ENCODE results near the gene MRGPRF.

Gene MRGPRF

DNA sequence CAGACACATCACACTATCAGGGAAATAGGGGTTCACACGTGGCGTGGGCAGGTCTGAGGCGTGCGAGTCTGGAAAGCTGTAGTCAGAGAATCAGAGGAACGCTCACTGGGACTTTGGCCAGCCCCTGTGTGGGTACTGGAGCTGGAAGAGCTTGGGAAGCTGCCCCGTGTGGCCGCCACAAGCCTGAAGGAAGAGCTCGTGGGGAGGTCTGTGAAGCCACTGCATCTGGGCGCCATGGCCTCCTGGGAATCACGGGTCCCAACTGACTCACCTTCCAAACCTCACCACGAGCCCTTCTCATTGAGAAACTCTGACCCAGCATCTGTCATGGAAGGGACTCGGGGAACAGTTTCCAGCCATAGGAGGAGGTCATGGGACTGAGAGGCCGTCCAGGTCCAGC, 5.9 kb upstream of the MRGPRF start:
- no peak for FAIRE-seq

DNA sequence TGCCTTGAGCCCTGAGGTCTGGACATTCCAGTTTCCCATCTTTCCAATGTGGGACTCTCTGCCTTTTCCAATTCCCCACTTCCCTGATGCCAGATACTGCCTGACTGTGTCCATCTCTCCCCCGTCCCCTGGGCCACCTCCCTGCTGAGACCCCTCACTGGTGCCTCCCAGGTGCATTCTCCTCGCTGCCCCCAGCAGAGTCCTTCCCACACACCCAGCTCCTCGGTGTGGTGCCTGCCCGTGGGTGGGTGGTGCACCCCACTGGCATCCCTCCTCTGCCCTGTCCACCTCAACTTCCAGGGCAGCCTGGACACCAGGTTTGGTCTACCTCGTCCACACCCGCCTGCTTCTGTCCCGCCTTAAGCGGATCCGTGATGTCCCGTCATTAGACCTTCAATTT, 4.9 kb upstream of the MRGPRF start:
- FAIRE-seq: no peak

- FAIRE-seq: no peak
Measured at GRCh38 chr11:69014898-69015549, 2.0 kb upstream of the MRGPRF start.

DNA sequence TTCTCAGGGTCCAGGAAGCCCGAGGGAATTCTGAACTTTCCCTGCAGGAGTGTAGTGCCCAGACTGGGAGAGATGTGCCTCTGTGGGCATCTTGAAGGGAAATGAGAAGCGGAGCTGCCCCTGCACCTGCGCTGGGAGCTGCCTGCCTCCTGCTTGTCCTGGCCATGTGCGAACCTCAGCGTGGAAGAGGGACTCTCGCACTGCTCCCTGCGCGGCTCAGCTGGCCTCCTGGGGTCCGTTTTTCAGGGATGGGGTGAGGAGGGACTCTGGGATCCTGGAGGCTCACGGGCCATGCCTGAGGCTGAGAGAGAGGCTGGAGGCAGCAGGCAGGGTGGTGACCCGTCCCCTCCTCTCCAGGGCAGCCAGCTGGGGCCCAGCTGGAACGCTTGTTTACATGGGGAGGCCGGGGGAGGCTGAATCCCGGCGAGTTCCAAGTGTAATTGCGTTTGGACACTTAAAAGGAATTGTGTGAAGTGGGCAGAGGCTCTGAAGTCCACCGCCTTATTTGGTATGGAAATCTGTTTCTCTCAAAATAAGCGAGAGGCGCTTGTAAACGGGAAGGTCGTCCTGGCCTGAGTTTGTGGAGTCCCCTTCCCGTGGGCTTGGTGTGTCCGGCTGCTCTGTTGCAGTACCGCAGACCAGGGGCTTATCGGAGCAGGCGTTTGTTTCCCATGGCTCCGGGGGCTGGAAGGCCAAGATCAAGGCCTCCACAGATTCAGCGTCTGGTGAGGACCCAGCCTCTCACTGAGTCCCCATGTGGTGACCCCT, 1.2 kb upstream of the MRGPRF start:
- peak; percentile 86 for FAIRE-seq

DNA sequence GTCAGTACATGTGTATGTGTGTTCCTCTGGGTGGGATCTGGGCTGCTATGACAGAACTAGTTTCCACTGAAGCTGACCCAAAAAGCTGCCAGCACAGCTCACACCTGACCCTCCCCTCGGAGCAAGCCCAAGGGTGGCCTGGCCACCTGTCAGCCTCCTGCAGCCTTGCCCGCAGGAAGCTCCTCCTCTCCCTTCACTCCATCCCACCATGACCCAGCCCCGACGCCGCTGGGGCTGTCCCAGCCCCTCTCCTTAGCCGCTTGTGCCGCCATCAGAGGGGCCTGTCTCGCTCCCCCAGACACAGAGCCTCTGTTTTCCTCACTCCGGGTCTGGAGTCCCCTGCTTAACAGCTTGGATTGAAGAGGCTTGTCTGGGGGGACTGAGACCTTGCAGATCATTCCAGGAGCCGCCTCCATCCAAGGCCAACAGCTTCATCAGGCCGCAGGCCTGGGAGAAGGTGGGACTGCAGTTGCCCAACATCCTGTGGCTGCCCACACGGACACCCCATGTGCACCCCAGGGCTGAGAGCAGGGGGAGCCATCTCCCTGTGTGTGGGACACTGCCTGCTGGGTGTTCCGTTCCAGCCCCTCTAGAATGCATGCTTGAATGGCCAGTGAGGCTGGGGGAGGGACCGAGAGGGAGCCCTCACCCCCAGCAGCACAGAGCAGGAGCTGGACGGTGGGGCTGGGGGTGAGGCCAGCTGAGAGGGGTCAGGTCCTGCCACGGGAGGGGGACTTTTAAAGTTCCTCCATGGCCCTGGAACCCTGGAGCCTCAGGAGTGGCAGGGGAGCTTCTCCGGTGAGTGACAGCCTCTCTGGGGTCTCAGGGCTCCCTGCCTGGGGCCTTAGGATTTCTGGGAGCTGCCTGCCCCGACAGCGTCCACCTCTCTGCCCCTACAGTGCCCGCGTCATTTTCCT, 696 bp downstream of the MRGPRF start:
- FAIRE-seq: no peak

GRCh38 chr11:69011624-69012091, 1.4 kb downstream of the MRGPRF start:
- FAIRE-seq: no peak

DNA sequence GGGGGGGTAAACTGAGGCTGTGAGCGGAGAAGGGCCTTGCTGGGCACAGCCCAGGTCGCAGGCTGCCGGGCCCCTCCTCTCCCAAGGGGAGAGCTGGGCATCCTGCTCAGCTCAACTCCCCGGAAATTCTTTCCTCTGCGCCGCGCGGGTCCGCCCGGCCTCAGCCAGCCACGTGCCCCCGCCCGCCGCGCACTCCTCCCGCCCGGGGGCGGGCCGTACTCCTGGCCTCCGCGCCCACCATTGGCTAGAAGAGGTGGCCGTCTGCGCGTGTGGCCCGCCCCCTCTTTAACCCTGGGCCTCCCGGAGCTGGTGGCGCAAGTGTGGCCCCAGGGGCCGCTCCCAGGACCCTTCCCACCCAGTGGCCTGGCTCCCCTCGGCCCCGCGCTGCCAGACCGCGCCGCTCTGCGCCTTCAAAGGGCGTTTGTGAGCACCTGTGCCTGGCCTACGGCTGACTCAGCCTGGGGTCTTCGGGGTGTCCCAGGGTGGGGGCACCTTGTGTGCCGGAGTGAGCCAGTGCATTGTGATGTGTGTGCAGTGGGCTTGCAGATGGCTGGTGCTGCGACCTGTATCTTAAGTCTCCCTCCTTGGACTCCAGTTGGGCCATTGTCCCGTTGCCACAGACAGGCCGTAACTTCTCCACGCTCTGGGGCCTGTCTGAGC, 2.0 kb downstream of the MRGPRF start:
- FAIRE-seq: no peak

GRCh38 chr11:69010361-69010891, 2.6 kb downstream of the MRGPRF start:
- no peak for FAIRE-seq

GRCh38 chr11:69009441-69010211, 3.4 kb downstream of the MRGPRF start:
- no peak for FAIRE-seq

GRCh38 chr11:69008737-69009440, 4.2 kb downstream of the MRGPRF start:
- no peak for FAIRE-seq

DNA sequence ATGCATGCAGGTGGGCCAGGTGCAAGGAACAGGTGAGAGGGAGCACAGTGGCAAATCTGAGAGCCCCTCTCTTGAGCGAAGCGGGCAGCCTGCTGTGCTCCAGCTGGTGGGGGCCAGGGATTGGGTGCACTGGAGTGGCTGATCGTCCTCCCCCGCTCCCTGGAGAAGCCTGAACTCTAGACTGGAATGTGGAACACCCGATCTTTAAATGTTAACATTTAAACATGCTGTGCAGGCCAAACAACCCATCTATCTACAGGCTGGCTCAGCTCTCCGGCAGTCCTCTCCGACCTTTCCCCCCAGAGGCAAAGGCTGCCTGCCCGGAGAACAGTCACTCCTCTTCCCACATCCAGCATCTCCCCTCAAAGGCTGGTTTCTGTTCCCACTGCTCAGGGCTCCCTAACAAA, 5.1 kb downstream of the MRGPRF start:
- FAIRE-seq: no peak

- no peak for FAIRE-seq
Measured at GRCh38 chr11:69006816-69007215, 6.2 kb downstream of the MRGPRF start.

GRCh38 chr11:69005631-69006368, 7.2 kb downstream of the MRGPRF start:
- FAIRE-seq: no peak

GRCh38 chr11:69005183-69005630, 7.8 kb downstream of the MRGPRF start:
- FAIRE-seq: no peak

- no peak for FAIRE-seq
Measured at GRCh38 chr11:69004411-69005182, 8.4 kb downstream of the MRGPRF start.

DNA sequence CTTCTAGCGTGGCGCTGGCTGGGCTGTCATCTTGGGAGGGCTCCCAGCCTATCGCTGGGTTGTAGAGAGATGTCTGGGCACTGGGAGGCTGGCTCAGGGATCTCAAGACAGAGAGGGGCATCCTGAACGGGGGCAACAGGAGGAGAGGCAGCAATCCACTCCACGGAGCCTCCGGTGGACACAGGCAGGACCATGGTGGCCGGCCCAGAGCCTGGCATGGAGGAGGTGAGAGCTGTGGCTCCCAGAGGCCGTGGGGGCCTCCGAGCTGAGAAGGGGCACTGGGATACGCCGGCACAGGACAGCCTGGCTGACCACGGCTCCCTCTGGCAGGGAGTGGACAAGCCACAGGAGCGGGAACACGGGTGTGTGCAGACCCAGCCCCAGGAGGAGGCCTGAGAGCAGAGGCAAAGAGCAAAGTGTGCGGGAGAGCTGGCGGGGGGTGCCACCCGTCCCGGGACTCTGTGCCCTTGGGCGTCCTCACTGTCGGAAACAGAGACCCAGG, 9.1 kb downstream of the MRGPRF start:
- FAIRE-seq: no peak

- no peak for FAIRE-seq
Measured at GRCh38 chr11:69003301-69003865, 9.7 kb downstream of the MRGPRF start.

DNA sequence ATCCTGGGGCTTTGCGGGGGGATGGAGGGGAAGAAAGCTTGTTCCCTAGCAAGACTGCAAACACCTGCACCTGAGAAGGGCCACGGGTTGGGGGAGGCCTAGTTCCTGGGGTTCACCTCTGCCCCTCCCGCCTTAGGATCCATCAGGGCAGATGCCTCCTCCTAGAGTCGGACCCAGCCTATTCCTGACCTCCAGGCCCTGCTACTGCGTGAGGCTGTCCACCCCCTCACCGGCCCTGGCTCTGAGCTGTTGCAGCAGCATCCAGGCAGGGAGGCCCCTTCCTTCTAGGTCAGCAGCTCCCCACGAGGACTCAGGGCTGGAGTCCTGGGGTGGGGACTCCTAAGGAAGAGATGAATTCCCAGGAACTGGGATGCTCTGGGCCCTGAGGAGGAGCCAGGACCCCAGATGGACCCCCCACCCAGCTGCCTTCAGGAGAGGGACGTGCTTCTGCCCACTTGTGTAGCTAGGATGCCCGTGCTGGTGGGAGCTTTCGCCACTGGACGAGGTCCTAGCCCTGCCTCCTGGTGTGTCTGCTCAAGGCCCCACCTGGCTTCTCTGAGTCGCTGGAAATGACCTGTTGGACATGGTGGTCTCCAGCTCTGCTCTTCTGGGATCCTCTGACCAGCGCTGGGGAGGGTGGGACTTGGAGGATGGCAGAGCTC, 10.3 kb downstream of the MRGPRF start:
- no peak for FAIRE-seq
